ENCODE measurements around the gene DBN1. TPM values are rescaled to one million over a fixed set of nuclear protein-coding genes. Genes with fewer than 3 reads are reported as not detected.

Gene DBN1
- 10 to 100 TPM in 1 of 2 donors, 1 to 10 TPM in 1; 7.1 to 13.3 TPM for total RNA-seq

DNA sequence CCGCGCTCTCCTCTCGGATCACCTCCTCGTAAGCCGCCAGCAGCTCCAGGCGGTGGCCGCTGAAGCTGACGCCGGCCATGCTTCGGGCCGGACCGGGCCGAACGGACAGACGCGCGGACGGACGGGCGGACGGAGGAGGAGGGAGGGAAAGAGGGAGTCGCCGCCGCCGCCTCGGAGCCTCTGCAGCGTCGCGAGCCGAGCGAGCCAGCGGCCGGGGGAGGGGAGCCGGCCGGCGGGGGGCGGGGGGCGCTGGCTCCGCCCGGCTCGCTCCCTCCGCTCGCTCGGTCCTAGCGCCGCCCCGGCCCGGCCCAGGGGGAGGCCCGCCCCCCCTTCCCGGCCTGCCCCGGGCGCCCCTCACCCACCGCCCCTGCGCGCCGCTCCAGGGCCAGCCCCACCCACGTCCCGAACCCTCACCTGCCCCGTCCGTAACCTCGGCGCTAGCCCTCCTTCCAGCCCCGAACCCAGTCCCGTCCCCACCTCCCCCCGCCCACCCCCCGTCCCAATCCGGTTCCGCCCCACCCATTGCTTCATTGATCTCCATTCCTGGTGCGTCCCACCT is at the start of gene DBN1:
TSS of gene DBN1 (minus strand) at position 192 of the 559 bp plus-strand sequence. CDS start at position 79, 113 bp downstream.
- Mint-ChIP-seq H3K27ac (peak within 1 kb of the TSS in 1 of 2 donors; percentile 64), H3K9me3 (no peaks in the 10 kb centered on the region), H3K4me1 (ENCODE audit: low read depth in 2 of 2) (peaks cover 30 to 40% of the 10 kb centered on the region in 2 donors), H3K4me3 (peak within 1 kb of the TSS; percentile 80), H3K27me3 (peaks cover 7 to 8% of the 10 kb centered on the region in 2 donors), H3K36me3 (no peaks in the 10 kb centered on the region)
- ATAC-seq, result peak; percentile 31 to 38
- DNase-seq (ENCODE audit: low spot score), result no peak

DNA sequence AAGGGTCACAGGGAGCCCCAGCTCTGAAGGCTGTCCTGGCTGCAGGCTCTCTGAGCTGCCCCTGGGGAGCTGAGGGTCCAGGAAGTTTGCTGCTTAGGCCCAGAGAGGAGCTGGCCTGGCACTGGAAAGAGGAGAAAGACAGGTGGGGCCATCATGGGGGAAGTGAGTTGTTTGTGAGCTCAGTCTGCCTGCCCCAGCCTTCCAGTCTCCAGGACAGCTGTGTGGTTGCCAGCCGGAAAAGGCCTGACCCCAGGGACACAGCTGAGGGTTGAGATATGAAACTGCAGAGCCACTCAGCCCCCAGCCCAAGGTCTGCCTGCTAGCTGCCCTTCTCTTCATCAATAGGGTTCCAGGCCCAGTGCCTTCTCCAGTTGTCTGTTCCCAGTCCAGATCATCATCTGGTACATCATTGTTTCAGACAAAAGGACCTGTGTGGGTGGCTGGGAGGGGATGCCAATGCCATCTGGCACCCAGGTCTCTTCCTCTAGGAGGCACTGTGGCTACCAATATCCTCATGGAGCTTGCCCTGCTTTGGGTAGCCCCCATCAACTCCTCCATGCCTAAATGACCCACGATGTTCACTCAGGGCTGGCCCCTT is 47.6 kb upstream of the DBN1 start:
- Mint-ChIP-seq H3K9me3 (no peaks in the 10 kb centered on the region), H3K4me1 (ENCODE audit: low read depth in 2 of 2) (peaks cover 32 to 39% of the 10 kb centered on the region in 2 donors), H3K27me3 (no peaks in the 10 kb centered on the region), H3K4me3 (no peak overlapping the region), H3K36me3 (peaks cover 6% of the 10 kb centered on the region), H3K27ac (peak overlapping the region; percentile 47 to 83)
- ATAC-seq (no peak), DNase-seq (ENCODE audit: low spot score) (peak; percentile 48)

DNA sequence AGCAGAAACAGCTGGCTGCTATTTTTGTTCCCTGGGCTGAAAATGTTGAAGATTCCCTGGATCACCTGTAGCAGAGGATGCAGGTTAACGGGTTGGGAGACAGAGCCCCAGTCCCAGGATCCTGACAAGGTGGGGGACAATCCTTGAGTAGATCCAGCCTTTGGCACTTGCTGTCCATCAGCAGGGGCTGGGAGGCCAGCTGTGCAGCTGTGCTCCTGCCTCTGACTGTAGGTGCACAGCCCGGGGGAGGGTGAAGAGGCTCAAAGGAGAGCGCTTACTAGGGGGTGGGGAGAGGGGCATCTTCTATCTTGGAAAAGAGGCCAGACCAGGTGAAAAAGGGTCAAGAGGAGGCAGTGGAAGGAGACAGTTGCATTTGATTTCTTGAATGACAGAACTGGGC is 46.8 kb upstream of the DBN1 start:
- H3K4me3 Mint-ChIP-seq, result no peak overlapping the region
- H3K4me1 Mint-ChIP-seq (ENCODE audit: low read depth in 2 of 2), result peaks cover 40 to 46% of the 10 kb centered on the region in 2 donors
- peak; percentile 38 for DNase-seq (ENCODE audit: low spot score)
- H3K36me3 Mint-ChIP-seq, result peaks cover 6% of the 10 kb centered on the region
- H3K9me3 Mint-ChIP-seq, result no peaks in the 10 kb centered on the region
- H3K27me3 Mint-ChIP-seq, result no peaks in the 10 kb centered on the region
- no peak for ATAC-seq
- H3K27ac Mint-ChIP-seq, result peak overlapping the region; percentile 47 to 83

DNA sequence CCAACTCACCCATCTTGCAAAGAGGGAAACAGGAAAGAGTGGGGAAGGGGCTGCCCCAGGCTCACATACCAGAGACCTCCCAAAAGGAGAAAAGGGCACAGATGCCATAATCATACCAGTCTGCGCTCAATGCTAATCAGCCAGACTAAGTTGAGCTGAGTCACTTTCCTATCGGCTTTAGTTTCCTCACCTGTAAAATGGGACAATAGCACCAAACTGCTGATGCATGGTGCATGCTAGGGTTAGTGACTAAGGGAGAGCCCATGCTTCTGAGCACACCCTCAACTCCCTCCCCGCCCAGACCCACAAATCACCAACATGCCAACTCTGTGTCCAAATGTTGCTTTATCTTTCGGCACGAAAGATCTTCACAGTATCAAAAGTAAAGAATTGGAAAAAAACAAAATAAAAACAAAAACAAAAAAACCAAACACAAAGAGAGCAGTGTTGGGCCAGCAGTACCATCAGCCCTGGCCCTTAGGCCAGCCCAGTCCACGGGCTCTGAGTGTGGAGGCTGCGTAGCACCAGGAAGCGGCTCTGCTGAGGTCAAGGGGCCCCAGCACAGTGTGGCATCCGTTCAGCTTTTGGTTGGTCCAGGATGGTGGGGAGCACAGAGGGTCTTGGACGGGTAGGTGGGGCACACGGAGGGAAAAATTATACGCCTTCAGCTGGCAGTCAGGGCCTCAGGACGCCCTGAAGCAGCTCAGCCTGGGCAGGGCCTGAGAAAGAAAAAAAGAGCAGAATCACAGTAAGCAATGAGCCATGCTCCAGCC is 46.2 kb upstream of the DBN1 start:
- H3K4me3 Mint-ChIP-seq, result no peak overlapping the region
- no peaks in the 10 kb centered on the region for H3K27me3 Mint-ChIP-seq
- H3K27ac Mint-ChIP-seq, result peak overlapping the region; percentile 47 to 70
- H3K9me3 Mint-ChIP-seq, result no peaks in the 10 kb centered on the region
- no peak for DNase-seq (ENCODE audit: low spot score)
- peaks cover 43 to 50% of the 10 kb centered on the region in 2 donors for H3K4me1 Mint-ChIP-seq (ENCODE audit: low read depth in 2 of 2)
- peaks cover 6% of the 10 kb centered on the region for H3K36me3 Mint-ChIP-seq
- no peak for ATAC-seq

DNA sequence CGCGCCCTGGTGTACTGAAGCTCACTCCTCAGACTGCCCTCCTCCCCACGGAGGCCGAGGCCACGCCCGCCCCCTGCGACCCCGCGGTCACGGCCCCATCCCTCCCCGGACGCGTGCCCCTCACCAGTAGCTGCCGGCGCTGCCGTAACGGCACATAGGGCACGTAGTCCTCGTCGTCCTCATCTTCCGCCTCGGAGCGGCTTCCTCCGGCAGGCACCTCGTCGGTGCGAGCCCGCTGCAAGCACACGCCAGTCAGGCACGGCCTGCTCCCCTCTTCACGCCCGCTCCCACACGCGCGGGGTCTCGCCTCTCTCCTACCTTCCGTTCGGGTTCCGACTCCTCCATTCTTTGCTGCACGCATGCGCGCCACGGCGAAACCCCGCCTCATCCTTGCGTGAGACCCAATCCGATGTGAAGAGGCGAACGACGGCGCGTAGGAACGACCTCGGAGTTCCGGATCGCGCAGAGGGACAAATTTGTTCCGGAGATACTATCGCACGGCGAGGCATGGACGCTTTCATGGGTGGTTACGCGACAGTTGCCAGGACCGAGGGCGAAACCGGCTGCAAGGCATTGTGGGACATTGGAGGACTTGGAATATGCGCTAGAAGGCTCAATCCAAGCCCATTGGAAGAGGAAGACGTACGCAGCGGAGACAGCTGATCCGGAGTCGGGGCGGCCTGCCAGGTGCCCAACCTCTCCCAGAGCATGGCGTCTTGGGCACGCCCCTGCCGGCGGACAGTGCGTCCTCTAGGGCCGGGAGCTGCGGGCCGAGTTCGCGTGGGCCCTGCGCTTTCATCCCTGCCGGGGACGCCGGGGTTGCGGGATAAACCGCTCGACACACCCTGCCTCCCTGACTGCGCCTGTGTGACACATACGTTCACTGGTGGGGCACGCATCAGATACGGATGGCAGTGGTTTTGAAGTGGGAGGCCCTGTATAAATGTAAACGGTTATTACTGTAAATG is 43.5 kb upstream of the DBN1 start, which contains the start of gene DDX41:
TSS of gene DDX41 (minus strand) at position 361 of the 968 bp plus-strand sequence. CDS start at position 345, 16 bp downstream.
- H3K27ac Mint-ChIP-seq, result peak within 1 kb of the TSS; percentile 84 to 90
- H3K36me3 Mint-ChIP-seq, result peaks cover 11% of the 10 kb centered on the region
- DNase-seq (ENCODE audit: low spot score), result peak; percentile 96
- ATAC-seq, result peak; percentile 91 to 94
- H3K27me3 Mint-ChIP-seq, result no peaks in the 10 kb centered on the region
- H3K4me3 Mint-ChIP-seq, result peak within 1 kb of the TSS; percentile 95
- H3K4me1 Mint-ChIP-seq (ENCODE audit: low read depth in 2 of 2), result peaks cover 46 to 50% of the 10 kb centered on the region in 2 donors
- no peaks in the 10 kb centered on the region for H3K9me3 Mint-ChIP-seq

DNA sequence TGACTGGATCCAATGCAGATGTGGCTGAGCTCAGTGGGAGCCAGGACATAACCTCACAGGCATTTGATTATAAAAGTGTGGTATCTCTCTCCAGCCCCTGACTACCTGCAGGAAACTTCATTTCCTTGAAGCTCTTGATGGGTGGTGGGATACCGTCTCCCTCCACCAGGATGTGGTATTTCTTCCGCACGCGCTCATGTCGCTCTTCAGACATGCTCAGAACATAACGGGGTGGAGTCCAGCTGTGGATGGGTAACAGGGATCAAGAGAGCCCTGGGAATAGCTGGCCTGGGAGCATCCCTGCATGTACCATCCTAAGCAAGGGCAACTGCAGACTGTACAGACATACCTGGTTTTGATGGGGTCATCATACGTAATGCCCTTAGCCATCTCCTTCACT is 42.1 kb upstream of the DBN1 start:
- Mint-ChIP-seq H3K36me3 (peaks cover 11% of the 10 kb centered on the region), H3K9me3 (no peaks in the 10 kb centered on the region), H3K4me1 (ENCODE audit: low read depth in 2 of 2) (peaks cover 43 to 44% of the 10 kb centered on the region in 2 donors), H3K4me3 (peak overlapping the region; percentile 95), H3K27ac (peak overlapping the region; percentile 84 to 90), H3K27me3 (no peaks in the 10 kb centered on the region)
- ATAC-seq (no peak), DNase-seq (ENCODE audit: low spot score) (no peak)

DNA sequence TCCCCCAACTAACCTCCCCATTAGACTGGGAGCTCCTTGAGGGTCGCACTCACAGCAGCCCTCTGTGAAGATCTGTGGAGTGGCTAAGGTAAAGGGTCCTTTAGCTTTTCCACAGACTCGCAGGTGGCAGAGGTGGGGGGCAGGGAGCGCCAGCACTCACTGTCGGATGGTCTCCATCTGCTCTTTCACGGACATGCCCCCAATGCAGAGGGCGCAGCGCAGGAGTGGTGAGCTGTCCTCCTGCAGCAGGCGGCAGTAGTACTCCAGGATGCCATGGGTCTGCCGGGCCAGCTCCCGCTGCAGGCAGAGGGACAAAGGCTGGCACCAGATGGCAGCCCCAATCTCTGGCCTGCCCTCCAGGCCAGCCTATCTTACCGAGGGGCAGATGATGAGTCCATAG is 41.1 kb upstream of the DBN1 start:
- no peak overlapping the region for H3K27ac Mint-ChIP-seq

DNA sequence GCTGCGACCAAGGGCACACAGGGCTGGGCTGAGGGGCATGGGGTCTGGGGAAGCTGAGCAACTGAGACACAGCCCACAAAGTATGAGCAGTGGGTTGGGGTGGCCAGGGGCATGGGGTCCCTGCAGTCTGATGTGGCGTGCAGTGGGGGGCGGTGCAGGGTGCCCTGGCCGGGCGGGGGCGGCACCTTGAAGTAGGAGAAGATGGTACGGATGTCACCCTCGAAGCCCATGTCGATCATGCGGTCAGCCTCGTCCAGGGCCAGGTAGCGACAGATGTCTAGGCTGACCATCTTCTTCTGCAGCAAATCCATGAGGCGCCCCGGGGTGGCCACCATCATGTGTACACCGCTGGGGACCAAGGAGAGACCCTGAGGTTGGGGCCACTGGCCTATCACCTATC is 40.1 kb upstream of the DBN1 start:
- Mint-ChIP-seq H3K4me3 (no peak overlapping the region), H3K27me3 (no peaks in the 10 kb centered on the region), H3K4me1 (ENCODE audit: low read depth in 2 of 2) (peaks cover 30 to 49% of the 10 kb centered on the region in 2 donors), H3K36me3 (peaks cover 11% of the 10 kb centered on the region), H3K27ac (no peak overlapping the region), H3K9me3 (no peaks in the 10 kb centered on the region)
- DNase-seq (ENCODE audit: low spot score) (no peak), ATAC-seq (no peak)

More for the DNA sequence above, 41.1 kb upstream of the DBN1 start:
- ATAC-seq (no peak), DNase-seq (ENCODE audit: low spot score) (no peak)
- no peak overlapping the region for H3K4me3 Mint-ChIP-seq
- H3K36me3 Mint-ChIP-seq, result peaks cover 11% of the 10 kb centered on the region
- peaks cover 37 to 43% of the 10 kb centered on the region in 2 donors for H3K4me1 Mint-ChIP-seq (ENCODE audit: low read depth in 2 of 2)
- no peaks in the 10 kb centered on the region for H3K9me3 Mint-ChIP-seq
- H3K27me3 Mint-ChIP-seq, result no peaks in the 10 kb centered on the region

DNA sequence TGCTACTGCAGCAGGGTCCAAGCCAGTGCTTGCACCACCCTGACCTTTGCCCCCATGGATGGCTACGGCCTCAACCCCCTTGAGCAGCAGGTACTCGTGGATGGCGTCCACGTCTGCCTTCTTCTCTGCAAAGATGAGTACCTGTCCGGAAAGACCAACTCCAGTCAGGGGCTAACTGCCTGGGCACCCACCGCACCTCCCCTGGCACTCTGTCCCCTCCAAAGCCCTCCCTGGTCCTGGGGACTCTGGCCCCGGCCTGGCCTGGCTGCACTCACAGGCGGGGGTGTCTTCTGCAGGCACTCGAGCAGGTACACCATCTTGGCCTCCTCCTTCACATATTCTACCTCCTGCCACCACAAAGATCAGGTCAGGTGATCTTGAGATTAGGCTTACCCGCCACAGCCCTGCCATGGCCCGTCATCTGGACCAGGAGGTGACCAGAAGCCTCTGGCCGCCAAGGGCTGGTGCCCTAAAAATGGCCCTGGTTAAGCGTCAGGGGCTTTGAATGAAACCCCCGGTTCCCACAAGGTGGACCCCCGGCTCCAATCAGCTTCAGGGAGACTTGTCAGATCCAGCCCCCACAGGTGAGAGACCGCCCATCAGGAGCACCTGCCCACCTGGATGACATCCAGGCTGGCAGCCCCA is 39.4 kb upstream of the DBN1 start:
- Mint-ChIP-seq H3K27ac (no peak overlapping the region), H3K27me3 (no peaks in the 10 kb centered on the region), H3K36me3 (peaks cover 11% of the 10 kb centered on the region), H3K4me3 (no peak overlapping the region), H3K9me3 (no peaks in the 10 kb centered on the region), H3K4me1 (ENCODE audit: low read depth in 2 of 2) (peaks cover 30 to 49% of the 10 kb centered on the region in 2 donors)
- no peak for ATAC-seq
- no peak for DNase-seq (ENCODE audit: low spot score)

DNA sequence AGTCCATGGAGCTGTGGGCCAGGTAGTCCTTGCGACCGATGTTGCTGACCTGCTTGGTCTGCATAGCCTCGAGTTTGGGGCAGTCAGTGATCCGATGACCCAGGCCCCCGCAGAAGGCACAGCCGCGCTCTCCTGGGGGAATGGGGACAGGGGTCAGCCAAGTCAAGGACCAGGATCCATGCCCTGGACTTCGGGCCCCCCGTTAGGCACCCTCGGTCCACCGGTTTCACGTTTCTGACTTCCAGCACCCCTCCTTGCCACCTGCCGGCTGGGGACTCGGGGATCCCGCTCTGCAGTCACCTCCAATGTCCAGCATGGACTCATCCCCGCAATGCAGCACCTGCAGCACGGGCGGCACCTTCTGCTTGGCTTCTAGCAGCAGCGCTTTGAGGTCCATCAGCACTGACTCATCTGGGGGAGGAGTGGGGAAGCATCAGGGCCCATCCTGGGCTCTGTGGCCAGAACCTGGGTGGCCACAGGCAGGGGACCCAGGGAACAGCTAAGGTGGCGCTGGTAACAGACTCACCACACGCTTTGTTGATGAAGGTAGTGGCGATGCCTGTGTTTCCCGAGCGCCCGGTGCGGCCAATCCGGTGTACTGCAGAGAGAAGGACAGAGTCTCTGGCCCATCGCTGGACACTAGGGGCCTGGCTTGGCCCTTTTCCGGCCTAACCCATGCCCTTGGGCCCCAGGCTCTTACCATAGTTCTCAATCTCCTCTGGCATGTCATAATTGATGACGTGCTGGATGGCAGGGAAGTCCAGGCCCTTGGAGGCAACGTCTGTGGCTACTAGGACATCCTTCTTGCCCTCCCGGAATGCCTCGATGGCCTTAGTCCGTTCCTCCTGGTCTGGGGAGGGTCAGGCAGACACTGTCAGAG is 38.6 kb upstream of the DBN1 start:
- ATAC-seq (no peak), DNase-seq (ENCODE audit: low spot score) (no peak)
- no peak overlapping the region for H3K4me3 Mint-ChIP-seq
- no peak overlapping the region for H3K27ac Mint-ChIP-seq
- peaks cover 24 to 44% of the 10 kb centered on the region in 2 donors for H3K4me1 Mint-ChIP-seq (ENCODE audit: low read depth in 2 of 2)
- H3K27me3 Mint-ChIP-seq, result no peaks in the 10 kb centered on the region
- no peaks in the 10 kb centered on the region for H3K9me3 Mint-ChIP-seq
- peaks cover 10% of the 10 kb centered on the region for H3K36me3 Mint-ChIP-seq

DNA sequence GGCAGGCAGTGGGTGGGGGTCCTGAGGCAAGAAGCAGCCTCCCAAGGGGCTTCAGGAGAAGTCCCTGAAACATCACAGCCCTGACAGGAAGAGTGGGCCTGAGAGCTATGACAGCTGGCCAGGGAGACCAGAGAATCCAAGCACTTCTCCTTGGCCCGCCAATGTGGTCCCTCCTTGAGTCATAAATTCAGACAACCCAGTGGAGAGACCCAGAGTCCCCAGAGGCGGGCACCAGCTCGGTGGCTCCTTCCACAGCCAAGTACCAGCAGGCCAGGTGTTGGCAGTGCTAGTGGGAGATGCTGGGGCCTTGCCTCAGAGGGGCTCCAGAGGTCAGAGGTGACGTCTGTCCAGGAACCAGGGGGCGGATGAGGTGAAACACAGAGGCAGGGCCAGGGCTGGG is 37.7 kb upstream of the DBN1 start:
- DNase-seq (ENCODE audit: low spot score) (no peak), ATAC-seq (no peak)
- peaks cover 4% of the 10 kb centered on the region for H3K36me3 Mint-ChIP-seq
- H3K27ac Mint-ChIP-seq, result peak overlapping the region in 1 of 2 donors; percentile 50
- no peaks in the 10 kb centered on the region for H3K27me3 Mint-ChIP-seq
- no peaks in the 10 kb centered on the region for H3K9me3 Mint-ChIP-seq
- H3K4me3 Mint-ChIP-seq, result no peak overlapping the region
- H3K4me1 Mint-ChIP-seq (ENCODE audit: low read depth in 2 of 2), result peaks cover 17 to 38% of the 10 kb centered on the region in 2 donors

DNA sequence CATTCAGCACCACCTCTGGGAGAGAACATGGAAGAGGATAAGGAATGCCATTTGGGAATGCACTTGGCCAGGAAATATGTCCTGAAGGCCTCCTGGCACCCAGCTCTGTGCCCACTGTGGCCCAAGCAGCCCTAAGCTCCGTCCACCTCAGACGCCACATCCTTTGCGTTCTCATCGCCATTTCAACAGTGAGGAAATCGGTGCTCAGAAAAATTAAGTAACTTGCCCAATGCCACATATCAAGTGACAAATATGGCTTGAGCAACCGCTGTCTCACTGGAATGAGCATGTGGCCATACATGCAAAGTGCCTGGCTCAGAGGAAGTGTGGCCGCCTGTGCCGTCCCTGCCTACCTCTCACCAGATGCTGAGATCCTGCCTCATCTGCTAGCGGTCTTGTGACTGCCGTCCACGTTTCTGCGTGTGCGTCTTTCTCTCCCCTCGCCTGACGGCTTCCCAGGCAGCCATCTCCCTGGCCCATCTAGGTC is 37.2 kb upstream of the DBN1 start:
- peak overlapping the region in 1 of 2 donors; percentile 57 for H3K27ac Mint-ChIP-seq
- DNase-seq (ENCODE audit: low spot score) (no peak), ATAC-seq (peak; percentile 65 to 72)
- peak overlapping the region; percentile 63 for H3K4me3 Mint-ChIP-seq
- peaks cover 12 to 33% of the 10 kb centered on the region in 2 donors for H3K4me1 Mint-ChIP-seq (ENCODE audit: low read depth in 2 of 2)
- H3K27me3 Mint-ChIP-seq, result no peaks in the 10 kb centered on the region
- no peaks in the 10 kb centered on the region for H3K9me3 Mint-ChIP-seq
- H3K36me3 Mint-ChIP-seq, result peaks cover 4% of the 10 kb centered on the region

Measured in natural killer cell treated with Interleukin-12 subunit alpha and Interleukin-12 subunit beta and Interleukin-15 and Interleukin-18, amount 100 ng/mL, for 72 hours (primary cell).